GM21717 (cell line): ENCODE results near the gene GZMA.

ENCODE experiments used
- ATAC-seq: cut with Tn5 transposase; IDR thresholded peaks from one replicate; pipeline ENCODE4 v1.9.1; 2021; ENCODE audit warnings: mild to moderate bottlenecking, moderate library complexity; ENCODE audit not compliant: unreplicated experiment

The GZMA gene

DNA sequence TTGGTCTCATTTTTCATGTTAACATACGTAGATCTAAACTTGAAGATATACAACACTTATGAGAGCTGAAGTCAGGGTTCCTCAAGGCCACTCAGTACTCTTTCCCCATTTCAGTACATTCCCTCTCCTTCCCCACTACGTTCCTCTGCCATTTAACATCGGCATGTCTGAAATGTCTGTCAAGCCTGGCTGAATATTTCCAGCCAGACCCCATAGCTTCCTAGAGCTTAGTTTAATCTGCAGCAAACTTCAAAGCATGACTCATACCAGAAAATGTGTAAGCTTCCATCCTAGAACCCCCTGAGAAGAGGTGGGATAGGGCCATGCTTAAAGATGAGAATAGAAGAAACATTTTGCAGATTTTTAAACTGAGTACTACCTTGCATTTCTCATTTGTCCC, 6.2 kb downstream of the GZMA start:
- no peak for ATAC-seq

GRCh38 chr5:55110217-55110616, 7.8 kb downstream of the GZMA start:
- ATAC-seq: no peak

DNA sequence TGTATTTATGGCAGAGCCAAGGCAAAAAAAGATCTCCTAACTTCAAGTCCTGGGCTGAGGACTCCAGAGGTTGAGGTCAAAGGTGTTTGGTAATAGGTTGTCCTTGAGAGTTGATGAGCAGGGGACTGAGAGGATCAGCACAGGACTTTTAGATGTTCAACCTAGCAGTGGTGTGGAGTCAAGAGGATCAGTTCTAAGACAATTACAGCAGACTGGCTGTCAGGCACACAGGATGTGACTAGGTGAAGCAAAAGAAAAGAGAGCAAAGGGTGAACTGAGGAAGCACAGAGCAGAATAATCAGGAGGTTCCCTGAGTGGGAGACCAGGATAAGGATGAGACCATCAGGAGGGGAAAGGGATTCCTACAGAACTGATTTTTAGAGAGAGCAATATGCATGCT, 10.9 kb downstream of the GZMA start:
- no peak for ATAC-seq

- no peak for ATAC-seq
These were observed 11.6 kb downstream of the GZMA start for GRCh38 chr5:55114061-55114460.

- no peak for ATAC-seq
These were observed 20.9 kb downstream of the GZMA start for GRCh38 chr5:55123365-55123764.

GRCh38 chr5:55134053-55134722, 31.7 kb downstream of the GZMA start:
- ATAC-seq: no peak

- ATAC-seq: no peak
These were observed 34.1 kb downstream of the GZMA start for GRCh38 chr5:55136521-55136920.

DNA sequence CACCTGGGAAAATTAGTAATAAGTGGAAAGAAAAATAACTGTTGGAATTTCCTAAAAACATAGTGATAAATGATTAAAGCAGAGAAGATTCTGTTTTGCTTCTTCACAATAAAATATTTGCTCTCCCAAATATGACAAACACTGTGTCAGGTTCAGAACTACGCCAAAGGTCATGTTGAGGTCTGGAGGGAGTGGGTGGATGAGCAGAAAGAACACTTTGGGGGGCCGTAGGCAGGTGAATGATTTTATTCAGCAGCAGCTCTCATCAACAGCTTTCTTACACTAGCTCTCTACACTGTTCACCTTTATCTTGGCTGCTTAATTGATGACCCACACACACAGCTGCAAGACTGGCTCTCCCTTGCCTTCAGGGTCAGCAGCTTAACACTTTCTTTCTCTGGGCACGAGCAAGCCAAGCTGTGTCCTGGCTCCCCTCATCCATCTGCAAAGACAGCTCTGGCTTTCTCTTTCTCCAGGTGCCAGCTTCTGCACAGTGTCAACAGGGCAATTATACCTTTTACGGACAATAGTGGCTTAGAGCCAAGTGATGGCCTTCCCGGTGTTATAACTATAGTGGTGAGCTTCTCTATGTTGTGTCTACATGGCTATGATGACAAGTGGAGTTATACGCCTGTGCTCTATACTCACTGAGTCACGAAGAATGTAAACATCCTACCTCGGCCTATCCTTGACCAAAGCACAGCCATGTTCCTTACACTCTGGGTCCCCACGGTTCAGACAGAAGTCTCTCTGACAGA, 38.6 kb downstream of the GZMA start:
- ATAC-seq: no peak

GRCh38 chr5:55141945-55142690, 39.7 kb downstream of the GZMA start:
- ATAC-seq: no peak

GRCh38 chr5:55143624-55144023, 41.2 kb downstream of the GZMA start:
- no peak for ATAC-seq

DNA sequence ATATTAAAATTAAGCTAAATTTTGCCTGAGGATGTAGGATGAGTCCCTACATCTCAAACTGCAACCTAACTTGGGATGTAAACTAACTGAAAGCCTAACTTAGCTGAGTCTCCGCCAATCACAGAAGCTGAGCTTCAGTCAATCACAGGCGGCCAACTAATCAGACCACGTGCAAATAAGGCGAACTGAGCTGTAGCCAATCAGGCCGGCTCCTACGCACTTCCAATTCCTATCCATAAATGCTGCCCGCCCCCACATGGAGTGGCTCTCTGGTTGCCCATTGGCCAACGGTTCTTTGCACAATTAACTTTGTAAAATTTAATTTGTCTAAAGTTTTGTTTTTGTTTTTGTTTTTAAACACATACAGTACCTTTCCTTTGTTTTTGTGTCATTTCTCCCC, 43.6 kb downstream of the GZMA start:
- ATAC-seq: no peak

- peak; percentile 90 for ATAC-seq
These were observed 44.2 kb downstream of the GZMA start for GRCh38 chr5:55146543-55147151.

GRCh38 chr5:55149308-55149795, 46.9 kb downstream of the GZMA start:
- no peak for ATAC-seq

- no peak for ATAC-seq
These were observed 49.7 kb downstream of the GZMA start for GRCh38 chr5:55151923-55152842.

DNA sequence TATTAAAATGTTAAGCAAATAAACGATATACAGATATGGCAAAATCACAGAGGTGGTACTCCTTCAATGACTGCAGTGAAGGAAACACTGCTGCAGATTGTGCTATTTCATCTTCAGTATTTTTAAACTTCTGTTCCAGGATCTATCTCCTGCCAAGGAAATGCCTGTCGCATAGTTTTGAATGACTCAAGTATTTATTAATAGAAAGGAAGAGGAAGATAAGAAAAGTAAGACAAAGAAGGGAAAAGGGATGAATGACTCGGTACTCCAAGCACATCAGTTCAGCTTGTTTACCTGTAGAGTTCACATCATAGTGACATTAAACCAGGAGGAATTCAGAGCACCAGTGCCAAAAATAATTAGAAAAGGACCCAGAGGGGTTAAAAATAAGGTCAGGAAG, 52.4 kb downstream of the GZMA start:
- no peak for ATAC-seq
